ENCODE measurements around the gene KIF26B. TPM values are rescaled to one million over a fixed set of nuclear protein-coding genes. Genes with fewer than 3 reads are reported as not detected.

The KIF26B gene
- total and polyA plus RNA-seq, 2 experiments from 2014 or later: 0.03 to 0.76 TPM

- no peak overlapping the region for H3K4me2 ChIP-seq
- no peaks in the 10 kb centered on the region for H3K36me3 ChIP-seq (ENCODE audit: insufficient read depth)
- H3K36me3 Mint-ChIP-seq (ENCODE audit: low read depth): no peaks in the 10 kb centered on the region
- peaks cover 24% of the 10 kb centered on the region for H3K4me1 Mint-ChIP-seq
- DNase-seq (ENCODE audit: low spot score) (no peak), ATAC-seq (no peak)
- H4K20me1 ChIP-seq (replicated peaks; ENCODE audit: insufficient read depth): no peaks in the 10 kb centered on the region
- no peak overlapping the region for H3K27ac Mint-ChIP-seq
- no peaks in the 10 kb centered on the region for H3F3A ChIP-seq (replicated peaks; ENCODE audit: low read depth)
- H3K4me3 ChIP-seq: no peak overlapping the region
- H2AFZ ChIP-seq: no peak overlapping the region
- TF ChIP-seq STAT1 (IDR thresholded peaks at IDR 0.05; ENCODE audit: unreplicated experiment) (no peak), JUNB (IDR thresholded peaks at IDR 0.05; ENCODE audit: unreplicated experiment) (no peak), REST (IDR thresholded peaks at IDR 0.05; ENCODE audit: unreplicated experiment) (no peak)
- no peak overlapping the region for H3K4me3 Mint-ChIP-seq
- H3K27ac ChIP-seq (ENCODE audit: low read depth): no peak overlapping the region
- no peaks in the 10 kb centered on the region for H3K9me2 ChIP-seq (ENCODE audit: insufficient read depth)
- peaks cover 4% of the 10 kb centered on the region for H3K27me3 Mint-ChIP-seq (ENCODE audit: insufficient read depth, low read depth, poor library complexity)
- H3K4me1 ChIP-seq (ENCODE audit: insufficient read depth): peaks cover 18% of the 10 kb centered on the region
- H3K79me2 ChIP-seq (replicated peaks; ENCODE audit: insufficient read depth): no peaks in the 10 kb centered on the region
- no peaks in the 10 kb centered on the region for H3K27me3 ChIP-seq (ENCODE audit: insufficient read depth)
- no peaks in the 10 kb centered on the region for H3K9me3 Mint-ChIP-seq
These were observed 30.0 kb downstream of the KIF26B start for GRCh38 chr1:245184779-245185178.

DNA sequence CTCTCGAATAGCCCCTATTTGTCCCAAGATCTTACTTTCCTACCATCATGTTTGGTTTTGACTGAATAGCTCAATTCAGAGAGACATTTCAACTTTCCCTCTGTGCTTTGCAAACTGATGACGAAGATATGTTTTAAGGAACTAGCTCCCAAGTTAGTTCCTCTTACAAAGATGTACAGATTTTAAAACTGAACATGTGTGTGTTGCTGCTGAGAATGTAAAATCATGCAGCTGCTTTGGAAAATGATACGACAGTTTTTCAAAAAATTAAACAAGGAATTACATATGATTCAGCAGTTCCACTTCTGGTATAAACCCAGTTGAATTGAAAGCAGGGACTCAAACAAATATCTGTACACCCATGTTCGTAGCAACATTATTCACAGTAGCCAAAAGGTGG lies 33.6 kb downstream of the KIF26B start:
- H2AFZ ChIP-seq: no peak overlapping the region
- H3K4me1 ChIP-seq (ENCODE audit: insufficient read depth): no peaks in the 10 kb centered on the region
- H3K4me2 ChIP-seq: no peak overlapping the region
- H3K4me3 ChIP-seq: no peak overlapping the region
- no peaks in the 10 kb centered on the region for H3K36me3 ChIP-seq (ENCODE audit: insufficient read depth)
- H4K20me1 ChIP-seq (replicated peaks; ENCODE audit: insufficient read depth): no peaks in the 10 kb centered on the region
- no peak overlapping the region for H3K27ac ChIP-seq (ENCODE audit: low read depth)
- Mint-ChIP-seq H3K27me3 (ENCODE audit: insufficient read depth, low read depth, poor library complexity) (no peaks in the 10 kb centered on the region), H3K36me3 (ENCODE audit: low read depth) (no peaks in the 10 kb centered on the region), H3K4me3 (no peak overlapping the region), H3K4me1 (peaks cover 6% of the 10 kb centered on the region), H3K27ac (no peak overlapping the region), H3K9me3 (no peaks in the 10 kb centered on the region)
- no peaks in the 10 kb centered on the region for H3K27me3 ChIP-seq (ENCODE audit: insufficient read depth)
- H3K9me2 ChIP-seq (ENCODE audit: insufficient read depth): no peaks in the 10 kb centered on the region
- DNase-seq (ENCODE audit: low spot score) (no peak), ATAC-seq (no peak)
- H3F3A ChIP-seq (replicated peaks; ENCODE audit: low read depth): no peaks in the 10 kb centered on the region
- no peaks in the 10 kb centered on the region for H3K79me2 ChIP-seq (replicated peaks; ENCODE audit: insufficient read depth)
- TF ChIP-seq REST (IDR thresholded peaks at IDR 0.05; ENCODE audit: unreplicated experiment): no peak
- TF ChIP-seq ZNF114 (CRISPR knock-in tag; IDR thresholded peaks at IDR 0.05): no peak
- TF ChIP-seq CREB1 (CRISPR knock-in tag; IDR thresholded peaks at IDR 0.05; ENCODE audit: low read depth): no peak
- no peak for TF ChIP-seq NANOG (IDR thresholded peaks at IDR 0.05; ENCODE audit: borderline replicate concordance)
- TF ChIP-seq, protein P1, sequence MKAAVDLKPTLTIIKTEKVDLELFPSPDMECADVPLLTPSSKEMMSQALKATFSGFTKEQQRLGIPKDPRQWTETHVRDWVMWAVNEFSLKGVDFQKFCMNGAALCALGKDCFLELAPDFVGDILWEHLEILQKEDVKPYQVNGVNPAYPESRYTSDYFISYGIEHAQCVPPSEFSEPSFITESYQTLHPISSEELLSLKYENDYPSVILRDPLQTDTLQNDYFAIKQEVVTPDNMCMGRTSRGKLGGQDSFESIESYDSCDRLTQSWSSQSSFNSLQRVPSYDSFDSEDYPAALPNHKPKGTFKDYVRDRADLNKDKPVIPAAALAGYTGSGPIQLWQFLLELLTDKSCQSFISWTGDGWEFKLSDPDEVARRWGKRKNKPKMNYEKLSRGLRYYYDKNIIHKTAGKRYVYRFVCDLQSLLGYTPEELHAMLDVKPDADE (IDR thresholded peaks at IDR 0.05): no peak
- no peak for TF ChIP-seq STAT1 (IDR thresholded peaks at IDR 0.05; ENCODE audit: unreplicated experiment)
